Stimulated activated CD8-positive, alpha-beta memory T cell treated with anti-CD3 and anti-CD28 coated beads, Interleukin-12 subunit alpha, Interleukin-12 subunit beta, amount 100 ng/mL, for 24 hours (primary cell): ENCODE measurements around the gene SCP2D1.
"Not testable (repeated sequence)": the region's sequence is repeated elsewhere in the genome, so short reads cannot be mapped to it uniquely, and the experiment has no call there.

Source experiments
- DNase-seq: peaks from one replicate; pipeline ENCODE4 v3.0.0-alpha.2; 2020; ENCODE audit errors: extremely low read depth

The SCP2D1 gene

GRCh38 chr20:18813483-18813882, at the start of gene SCP2D1:
SCP2D1 (plus strand) TSS chr20:18813783; CDS start chr20:18813816, 33 bp downstream.
- DNase-seq: no peak

- no peak for DNase-seq
Measured at GRCh38 chr20:18767676-18768075, 45.9 kb upstream of the SCP2D1 start.

- DNase-seq: no peak
Measured at GRCh38 chr20:18773566-18773965, 40.0 kb upstream of the SCP2D1 start.

GRCh38 chr20:18774207-18774606, 39.4 kb upstream of the SCP2D1 start:
- no peak for DNase-seq

- no peak for DNase-seq
Measured at GRCh38 chr20:18775633-18776032, 38.0 kb upstream of the SCP2D1 start.

GRCh38 chr20:18778690-18779392, 34.7 kb upstream of the SCP2D1 start:
- no peak for DNase-seq

GRCh38 chr20:18780385-18781130, 33.0 kb upstream of the SCP2D1 start:
- DNase-seq: no peak

- DNase-seq: no peak
Measured at GRCh38 chr20:18781509-18781908, 32.1 kb upstream of the SCP2D1 start.

GRCh38 chr20:18783385-18783959, 30.1 kb upstream of the SCP2D1 start:
- DNase-seq: no peak

GRCh38 chr20:18787046-18787445, 26.5 kb upstream of the SCP2D1 start:
- DNase-seq: not testable (repeated sequence)

- no peak for DNase-seq
Measured at GRCh38 chr20:18788021-18788420, 25.6 kb upstream of the SCP2D1 start.

GRCh38 chr20:18790787-18791186, 22.8 kb upstream of the SCP2D1 start:
- no peak for DNase-seq

GRCh38 chr20:18793625-18794427, 19.8 kb upstream of the SCP2D1 start:
- DNase-seq: peak; percentile 58

GRCh38 chr20:18794428-18794787, 19.2 kb upstream of the SCP2D1 start:
- DNase-seq: no peak

GRCh38 chr20:18795366-18795765, 18.2 kb upstream of the SCP2D1 start:
- DNase-seq: no peak

GRCh38 chr20:18796282-18796833, 17.2 kb upstream of the SCP2D1 start:
- DNase-seq: no peak

- no peak for DNase-seq
Measured at GRCh38 chr20:18801516-18801915, 12.1 kb upstream of the SCP2D1 start.

- DNase-seq: no peak
Measured at GRCh38 chr20:18802012-18802634, 11.5 kb upstream of the SCP2D1 start.

- no peak for DNase-seq
Measured at GRCh38 chr20:18805881-18806280, 7.7 kb upstream of the SCP2D1 start.

- DNase-seq: no peak
Measured at GRCh38 chr20:18808712-18809111, 4.9 kb upstream of the SCP2D1 start.

- DNase-seq: no peak
Measured at GRCh38 chr20:18811186-18811585, 2.4 kb upstream of the SCP2D1 start.
